HG02970 (cell line): ENCODE results near the gene PRKCA.

Experiments used
- ATAC-seq: cut with Tn5 transposase; IDR thresholded peaks from one replicate; pipeline ENCODE4 v1.9.1; 2021; ENCODE audit warnings: mild to moderate bottlenecking, moderate library complexity, moderate number of reproducible peaks; ENCODE audit not compliant: unreplicated experiment, low FRiP score

Gene PRKCA

GRCh38 chr17:66859353-66859752 is 556.9 kb downstream of the PRKCA start:
- ATAC-seq = no peak

GRCh38 chr17:66860204-66860603 is 557.8 kb downstream of the PRKCA start:
- no peak for ATAC-seq
